OCI-M2 (cell line): ENCODE data around the gene ZMYND12.

Source experiments
- DNase-seq: peaks from one replicate; lab custom pipeline; 2025; ENCODE audit not compliant: unreplicated experiment; lab: John Stamatoyannopoulos, UW

ZMYND12 gene

GRCh38 chr1:42392967-42393848 lies 62.6 kb downstream of the ZMYND12 start:
- DNase-seq, result no peak

- no peak for DNase-seq
Measured at GRCh38 chr1:42392255-42392654, 63.6 kb downstream of the ZMYND12 start.

GRCh38 chr1:42386051-42386450 lies 69.8 kb downstream of the ZMYND12 start:
- DNase-seq, result no peak

- DNase-seq, result no peak
Measured at GRCh38 chr1:42385283-42385682, 70.5 kb downstream of the ZMYND12 start.

GRCh38 chr1:42381280-42381673 lies 74.5 kb downstream of the ZMYND12 start:
- DNase-seq, result no peak

- DNase-seq, result no peak
Measured at GRCh38 chr1:42380586-42381279, 75.1 kb downstream of the ZMYND12 start, which contains the start of gene RIMKLA. Gene RIMKLA, plus strand, starts transcription at chr1:42380792. Its CDS starts 143 bp downstream, at chr1:42380935.
